Mesenchymal stem cell (in vitro differentiated cells and primary cell): ENCODE data around the gene MKS1.

Experiments used
- DNase-seq: peaks from one replicate; pipeline ENCODE4 v3.0.0-alpha.2; 2013
- H2AFZ ChIP-seq: one replicate; pipeline ENCODE4 v1.6.1; 2013; ENCODE audit warnings: low read depth, mild to moderate bottlenecking, control low read depth, inconsistent platforms, low read length, moderate library complexity
- H2AK5ac ChIP-seq: 2 replicates; pipeline ENCODE4 v1.6.1; 2013; ENCODE audit warnings: low read length, moderate library complexity, mild to moderate bottlenecking, inconsistent platforms; ENCODE audit not compliant: severe bottlenecking
- H2BK120ac ChIP-seq: one replicate; pipeline ENCODE4 v1.6.1; 2013; ENCODE audit warnings: low read depth, mild to moderate bottlenecking, inconsistent platforms, low read length, moderate library complexity
- H2BK12ac ChIP-seq, 2 experiments: one replicate each; pipeline ENCODE4 v1.6.1; 2013; ENCODE audit warnings: inconsistent platforms in 2 of 2, low read length in 2 of 2, mild to moderate bottlenecking in 2 of 2, moderate library complexity in 2 of 2, control low read depth in 1 of 2
- H2BK15ac ChIP-seq: one replicate; pipeline ENCODE4 v1.6.1; 2013; ENCODE audit warnings: mild to moderate bottlenecking, low read depth, inconsistent platforms; ENCODE audit not compliant: poor library complexity, severe bottlenecking
- H2BK5ac ChIP-seq: 2 replicates; pipeline ENCODE4 v1.6.1; 2013; ENCODE audit warnings: low read depth, mild to moderate bottlenecking, low read length, control low read depth, inconsistent platforms; ENCODE audit not compliant: poor library complexity, severe bottlenecking
- H3K14ac ChIP-seq, 2 experiments: one replicate each; pipeline ENCODE4 v1.6.1; 2013; ENCODE audit warnings: inconsistent platforms in 2 of 2, low read length in 2 of 2, control low read depth in 1 of 2, mild to moderate bottlenecking in 1 of 2, moderate library complexity in 1 of 2
- H3K18ac ChIP-seq, 2 experiments: one replicate each; pipeline ENCODE4 v1.6.1; 2013; ENCODE audit warnings: inconsistent platforms in 2 of 2, low read length in 2 of 2, control low read depth in 1 of 2, low read depth in 1 of 2, mild to moderate bottlenecking in 1 of 2
- H3K23ac ChIP-seq, 2 experiments: one replicate each; pipeline ENCODE4 v1.6.1; 2013; ENCODE audit warnings: inconsistent platforms in 2 of 2, low read length in 2 of 2, mild to moderate bottlenecking in 2 of 2, moderate library complexity in 2 of 2, control low read depth in 1 of 2
- H3K27ac ChIP-seq: 2 replicates; pipeline ENCODE4 v1.5.1; 2013; ENCODE audit warnings: mild to moderate bottlenecking, moderate library complexity, low read length, control low read depth, inconsistent platforms; ENCODE audit not compliant: poor library complexity, severe bottlenecking
- H3K27me3 ChIP-seq, 2 experiments: 2 replicates each; pipeline versions ENCODE4 v1.6.1 to v1.7.0; 2013; ENCODE audit warnings: low read length in 2 of 2, mild to moderate bottlenecking in 2 of 2, moderate library complexity in 2 of 2, control low read depth in 1 of 2, inconsistent platforms in 1 of 2; ENCODE audit not compliant: control insufficient read depth in 1 of 2, insufficient read depth in 1 of 2
- H3K36me3 ChIP-seq, 2 experiments: 2 replicates each; pipeline versions ENCODE4 v1.6.1 to v1.7.0; 2013; ENCODE audit warnings: low read length in 2 of 2, control low read depth in 1 of 2, inconsistent platforms in 1 of 2, low read depth in 1 of 2, mild to moderate bottlenecking in 1 of 2; ENCODE audit not compliant: insufficient read depth in 2 of 2, control insufficient read depth in 1 of 2
- H3K4ac ChIP-seq, 2 experiments: one replicate each; pipeline ENCODE4 v1.6.1; 2013; ENCODE audit warnings: inconsistent platforms in 2 of 2, low read length in 2 of 2, mild to moderate bottlenecking in 2 of 2, moderate library complexity in 2 of 2, control low read depth in 1 of 2, low read depth in 1 of 2
- H3K4me1 ChIP-seq: 2 replicates; pipeline ENCODE4 v1.6.1; 2013; ENCODE audit warnings: low read depth, low read length, control low read depth; ENCODE audit not compliant: control insufficient read depth, insufficient read depth
- H3K4me2 ChIP-seq: 2 replicates; pipeline ENCODE4 v1.6.1; 2013; ENCODE audit warnings: low read length, mild to moderate bottlenecking, inconsistent platforms; ENCODE audit not compliant: poor library complexity, severe bottlenecking
- H3K4me3 ChIP-seq, 2 experiments: 2 replicates each; pipeline versions ENCODE4 v1.5.1 to v1.7.0; 2013; ENCODE audit warnings: low read length in 2 of 2, mild to moderate bottlenecking in 2 of 2, control low read depth in 1 of 2, low read depth in 1 of 2; ENCODE audit not compliant: insufficient read depth in 1 of 2
- H3K79me1 ChIP-seq: replicated peaks from 2 replicates; pipeline ENCODE4 v1.6.1; 2013; ENCODE audit warnings: mild to moderate bottlenecking, control low read depth, low read length, inconsistent platforms; ENCODE audit not compliant: poor library complexity, severe bottlenecking
- H3K9ac ChIP-seq: 2 replicates; pipeline ENCODE4 v1.7.0; 2013; ENCODE audit warnings: mild to moderate bottlenecking, low read length, moderate library complexity
- H3K9me3 ChIP-seq: 2 replicates; pipeline ENCODE4 v1.7.0; 2013; ENCODE audit warnings: mild to moderate bottlenecking, low read length; ENCODE audit not compliant: control insufficient read depth
- H4K8ac ChIP-seq: one replicate; pipeline ENCODE4 v1.6.1; 2013; ENCODE audit warnings: inconsistent platforms, mild to moderate bottlenecking, low read length, moderate library complexity
- H4K91ac ChIP-seq: one replicate; pipeline ENCODE4 v1.6.1; 2013; ENCODE audit warnings: mild to moderate bottlenecking, low read length, inconsistent platforms
- WGBS: methylation state at CpG from one replicate; pipeline ENCODE4 v1.1.7; 2013; ENCODE audit warnings: mixed read lengths; 5-methylcytosine and 5-hydroxymethylcytosine counted together

The MKS1 gene

DNA sequence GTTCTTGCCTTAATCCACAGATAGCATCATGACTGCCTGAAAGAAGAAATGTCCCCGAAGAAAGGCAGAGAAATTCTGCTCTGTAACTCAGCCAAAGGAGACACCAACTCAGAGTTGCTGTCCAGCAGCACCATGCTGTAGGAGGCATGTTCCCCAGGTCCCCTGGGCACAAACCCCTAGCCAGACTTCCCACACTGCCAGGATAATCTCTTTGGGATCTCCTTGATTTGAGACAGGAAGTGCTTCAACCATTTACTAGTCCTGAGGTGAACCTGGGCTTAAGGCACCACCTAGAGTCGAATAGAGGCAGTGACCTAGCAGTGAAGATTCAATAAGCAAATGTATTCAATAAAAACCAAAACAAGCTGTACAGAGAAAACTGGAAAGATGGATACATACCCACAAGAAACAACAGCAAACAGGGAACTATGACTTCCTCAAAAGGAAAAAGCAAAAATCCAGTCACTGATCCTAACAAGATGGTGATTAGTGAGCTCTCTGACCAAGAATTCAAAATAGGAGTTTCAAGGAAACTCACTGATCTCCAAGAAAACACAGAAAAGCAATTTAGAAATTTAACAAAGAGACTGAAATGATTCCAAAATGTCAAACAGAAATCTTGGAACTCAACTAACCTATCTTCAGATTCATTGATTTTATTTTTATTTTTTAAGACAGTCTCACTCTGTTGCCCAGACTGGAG, 46.5 kb downstream of the MKS1 start:
- H3K79me1 ChIP-seq: no peaks in the 10 kb centered on the region
- no peak overlapping the region for H3K14ac ChIP-seq
- peak; percentile 10 for DNase-seq
- no peaks in the 10 kb centered on the region for H3K9me3 ChIP-seq
- no peaks in the 10 kb centered on the region for H3K36me3 ChIP-seq
- H3K4me2 ChIP-seq: no peak overlapping the region
- H2BK12ac ChIP-seq: no peak overlapping the region
- no peak overlapping the region for H3K18ac ChIP-seq
- WGBS: 45% methylated on average over 2 of the region's 2 CpGs
- H3K4ac ChIP-seq: no peak overlapping the region
- H3K4me3 ChIP-seq: no peak overlapping the region
- H2AFZ ChIP-seq: no peak overlapping the region
- no peaks in the 10 kb centered on the region for H3K4me1 ChIP-seq
- no peak overlapping the region for H3K27ac ChIP-seq
- H2BK120ac ChIP-seq: no peak overlapping the region
- H3K9ac ChIP-seq: no peak overlapping the region
- H4K8ac ChIP-seq: no peak overlapping the region
- H4K91ac ChIP-seq: no peak overlapping the region
- no peak overlapping the region for H3K23ac ChIP-seq
- no peak overlapping the region for H2BK5ac ChIP-seq
- no peak overlapping the region for H2BK15ac ChIP-seq
- peaks cover 23 to 56% of the 10 kb centered on the region in 2 experiments for H3K27me3 ChIP-seq
- H2AK5ac ChIP-seq: no peak overlapping the region

DNA sequence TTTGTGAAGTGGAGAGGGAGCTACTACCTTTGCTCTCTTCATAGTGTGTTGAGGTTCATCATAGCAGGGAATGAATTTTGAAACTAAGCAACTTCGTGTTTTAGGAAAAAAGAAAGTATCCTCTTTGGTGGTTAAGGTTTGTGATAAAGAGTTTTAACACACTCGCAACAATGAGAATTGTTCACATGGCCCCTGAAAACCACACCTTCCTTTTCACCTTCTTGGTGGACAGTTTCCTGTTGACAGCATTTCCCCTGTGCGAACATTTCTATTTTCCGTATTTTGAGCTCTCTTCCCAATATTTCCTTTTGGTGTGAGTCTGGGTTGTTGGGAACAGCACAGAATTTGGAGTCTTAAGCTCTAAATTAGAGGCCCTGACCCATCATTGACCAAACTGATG, 48.4 kb downstream of the MKS1 start:
- Histone ChIP-seq H2BK5ac (no peak overlapping the region), H3K4me1 (no peaks in the 10 kb centered on the region), H2BK15ac (no peak overlapping the region), H2BK12ac (no peak overlapping the region), H3K18ac (no peak overlapping the region), H3K9me3 (no peaks in the 10 kb centered on the region), H3K4me2 (no peak overlapping the region), H3K27me3 (peaks cover 26 to 55% of the 10 kb centered on the region in 2 experiments), H4K8ac (no peak overlapping the region), H3K23ac (no peak overlapping the region), H3K14ac (no peak overlapping the region), H3K27ac (no peak overlapping the region), H4K91ac (no peak overlapping the region), H3K36me3 (no peaks in the 10 kb centered on the region), H2AFZ (no peak overlapping the region), H2AK5ac (no peak overlapping the region), H3K9ac (no peak overlapping the region), H2BK120ac (no peak overlapping the region), H3K4me3 (no peak overlapping the region), H3K4ac (no peak overlapping the region), H3K79me1 (no peaks in the 10 kb centered on the region)
- no peak for DNase-seq
- WGBS: 50% methylated on average over 2 of the region's 4 CpGs

DNA sequence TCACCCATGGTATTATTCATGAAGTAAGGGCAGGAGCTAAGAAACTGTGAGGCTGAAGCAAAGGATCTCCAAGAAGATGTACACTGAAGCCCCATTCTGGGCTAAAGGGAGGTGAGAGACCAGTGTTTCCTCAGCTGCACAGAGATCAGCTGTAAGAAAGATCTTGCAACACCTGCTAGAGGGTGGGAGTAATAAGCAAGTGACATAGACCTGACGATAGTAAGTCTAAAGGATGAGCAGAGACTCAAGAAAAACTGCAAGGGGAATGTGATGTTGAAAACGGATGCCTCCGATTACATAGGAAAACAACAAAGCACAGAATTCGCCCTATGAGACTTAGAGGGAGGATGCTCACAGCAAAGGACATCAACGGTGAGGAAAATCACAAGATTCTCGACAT, 52.4 kb downstream of the MKS1 start, which contains the start of gene OR4D2:
Gene OR4D2 (plus strand): TSS at position 301 of the 400 bp plus-strand sequence. CDS start 2,674 bp downstream, outside the sequence.
- no peak within 1 kb of the TSS for H3K14ac ChIP-seq
- H4K91ac ChIP-seq: no peak within 1 kb of the TSS
- H2BK120ac ChIP-seq: no peak within 1 kb of the TSS
- H2BK12ac ChIP-seq: no peak within 1 kb of the TSS
- H3K9me3 ChIP-seq: no peaks in the 10 kb centered on the region
- no peaks in the 10 kb centered on the region for H3K4me1 ChIP-seq
- no peak within 1 kb of the TSS for H3K23ac ChIP-seq
- H3K9ac ChIP-seq: no peak within 1 kb of the TSS
- H3K18ac ChIP-seq: no peak within 1 kb of the TSS
- H4K8ac ChIP-seq: no peak within 1 kb of the TSS
- no peak within 1 kb of the TSS for H3K4me2 ChIP-seq
- no peak within 1 kb of the TSS for H2AK5ac ChIP-seq
- H3K27me3 ChIP-seq: peaks cover 30 to 55% of the 10 kb centered on the region in 2 experiments
- no peak within 1 kb of the TSS for H3K4me3 ChIP-seq
- WGBS: 57% methylated on average over 5 of the region's 6 CpGs
- H2BK15ac ChIP-seq: no peak within 1 kb of the TSS
- no peak within 1 kb of the TSS for H3K4ac ChIP-seq
- H3K36me3 ChIP-seq: no peaks in the 10 kb centered on the region
- no peaks in the 10 kb centered on the region for H3K79me1 ChIP-seq
- no peak for DNase-seq
- no peak within 1 kb of the TSS for H2BK5ac ChIP-seq
- no peak within 1 kb of the TSS for H3K27ac ChIP-seq
- H2AFZ ChIP-seq: no peak within 1 kb of the TSS

GRCh38 chr17:58165981-58166380, 53.1 kb downstream of the MKS1 start:
- Histone ChIP-seq H3K4me2 (no peak overlapping the region), H3K4ac (no peak overlapping the region), H3K9ac (no peak overlapping the region), H3K14ac (no peak overlapping the region), H4K91ac (no peak overlapping the region), H3K4me1 (no peaks in the 10 kb centered on the region), H2BK12ac (no peak overlapping the region), H3K18ac (no peak overlapping the region), H3K23ac (no peak overlapping the region), H3K27ac (no peak overlapping the region), H3K4me3 (no peak overlapping the region), H2AK5ac (no peak overlapping the region), H2BK15ac (no peak overlapping the region), H2AFZ (no peak overlapping the region), H3K9me3 (no peaks in the 10 kb centered on the region), H3K27me3 (peaks cover 34 to 57% of the 10 kb centered on the region in 2 experiments), H3K79me1 (no peaks in the 10 kb centered on the region), H3K36me3 (no peaks in the 10 kb centered on the region), H2BK120ac (no peak overlapping the region), H2BK5ac (no peak overlapping the region), H4K8ac (no peak overlapping the region)
- 21% methylated on average over 2 of the region's 2 CpGs for WGBS
- DNase-seq: no peak
